Activated CD8-positive, alpha-beta T cell treated with anti-CD3 and anti-CD28 coated beads, Interleukin-2, amount 10 ng/mL, durations not matched to agents 7 days and 5 days (primary cell): Measurements from ENCODE around the gene SCN2B. TPM values are rescaled to one million over a fixed set of nuclear protein-coding genes. Genes with fewer than 3 reads are reported as not detected.
"Not testable (repeated sequence)": the region's sequence is repeated elsewhere in the genome, so short reads cannot be mapped to it uniquely, and the experiment has no call there.

Source experiments
- ATAC-seq: fragments of 150-1000 bp; cut with Tn5 transposase; one replicate; pipeline ENCODE4 v1.10.0; 2021; ENCODE audit warnings: moderate library complexity
- CTCF ChIA-PET: fragments of 350-600 bp; sonication (Branson Sonifier 250); formaldehyde crosslinking; loops from one replicate; lab custom pipeline; 2021; ENCODE audit warnings: antibody characterized with exemption; lab: Charles Lee
- POLR2A ChIA-PET: fragments of 350-600 bp; sonication (Branson Sonifier 250); formaldehyde crosslinking; loops from one replicate; lab custom pipeline; 2021; ENCODE audit warnings: antibody characterized with exemption; lab: Charles Lee
- DNase-seq: peaks from one replicate; pipeline ENCODE4 v3.0.0-alpha.2; 2020
- H3K27ac Mint-ChIP-seq: one replicate; pipeline ENCODE4 v1.8.0; 2021; ENCODE audit warnings: mild to moderate bottlenecking, mixed read lengths
- H3K27me3 Mint-ChIP-seq: one replicate; pipeline ENCODE4 v1.8.0; 2021; ENCODE audit warnings: low read depth, mixed read lengths
- H3K36me3 Mint-ChIP-seq: one replicate; pipeline ENCODE4 v1.8.0; 2021; ENCODE audit warnings: low read depth, mixed read lengths
- H3K4me1 Mint-ChIP-seq: one replicate; pipeline ENCODE4 v1.8.0; 2021; ENCODE audit warnings: low read depth, mixed read lengths
- H3K4me3 Mint-ChIP-seq: one replicate; pipeline ENCODE4 v1.8.0; 2021; ENCODE audit warnings: mild to moderate bottlenecking, mixed read lengths
- H3K9me3 Mint-ChIP-seq: one replicate; pipeline ENCODE4 v1.8.0; 2022; ENCODE audit warnings: mixed read lengths; ENCODE audit not compliant: insufficient read depth
- total RNA-seq, 2 experiments: library from RNA; stranded (reverse); gene quantifications; one replicate each; pipeline ENCODE4 v1.2.3, GENCODE V29; 2021

SCN2B gene
- total RNA-seq, 2 experiments from 2014 or later: not detected

GRCh38 chr11:118198370-118198769, 21.9 kb upstream of the SCN2B start:
- DNase-seq (peak; percentile 90), ATAC-seq (peak; percentile 31)
- H3K9me3 Mint-ChIP-seq: no peaks in the 10 kb centered on the region
- POLR2A ChIA-PET: interaction anchor here (0.6 to 1.9 kb wide), 12 partner anchors 13 to 145 kb away, joined by 3 to 11 read pairs (median 4); partner anchors contain the start of genes CD3G and MPZL3
- H3K4me1 Mint-ChIP-seq: peaks cover 17% of the 10 kb centered on the region
- H3K27me3 Mint-ChIP-seq: no peaks in the 10 kb centered on the region
- peaks cover 64% of the 10 kb centered on the region for H3K36me3 Mint-ChIP-seq
- CTCF ChIA-PET: interaction anchor here (0.5 to 2.9 kb wide), 60 partner anchors 10 to 674 kb away, joined by 3 to 80 read pairs (median 6); partner anchors contain the start of genes ATP5MG, CD3D, CD3E and CD3G
- H3K27ac Mint-ChIP-seq: peak overlapping the region; percentile 72
- peak overlapping the region; percentile 43 for H3K4me3 Mint-ChIP-seq

DNA sequence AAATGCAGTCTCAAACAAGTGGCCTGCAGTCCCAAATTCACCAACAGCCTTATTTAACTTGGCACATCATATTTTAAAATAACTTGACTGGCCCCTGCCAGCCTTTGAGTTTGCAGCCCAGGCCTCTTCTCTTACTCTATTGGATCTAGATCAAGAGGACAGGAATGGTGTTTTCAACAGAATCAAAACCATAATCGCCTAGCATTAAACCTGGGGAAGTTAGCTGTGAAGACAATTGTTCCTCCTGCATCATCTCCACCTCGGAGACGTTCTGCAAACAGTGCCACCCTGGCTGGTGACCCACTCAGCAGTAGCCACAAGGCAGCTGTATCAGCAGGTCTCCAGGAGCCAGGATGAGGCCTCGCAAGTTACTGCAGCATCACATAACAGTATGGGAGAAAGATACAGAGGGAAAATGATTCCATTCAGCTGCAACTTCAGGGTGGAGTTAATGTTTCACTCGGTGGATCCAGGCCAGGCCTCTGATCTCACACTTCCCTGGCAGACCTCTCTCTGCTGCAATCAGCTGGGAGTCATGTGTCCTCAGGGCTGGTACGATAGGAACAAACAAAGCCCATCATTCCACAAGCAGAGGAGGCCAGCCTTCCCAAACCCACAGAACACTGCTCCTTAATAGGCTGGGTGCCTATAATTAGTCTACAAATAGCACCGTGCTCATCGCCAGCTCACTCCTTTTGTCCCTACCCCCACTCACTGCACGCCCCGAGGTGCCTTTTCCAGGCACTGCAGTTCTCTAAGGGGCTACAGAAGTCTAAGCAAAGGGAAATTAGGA, 18.6 kb upstream of the SCN2B start:
- Mint-ChIP-seq H3K36me3 (peaks cover 86% of the 10 kb centered on the region), H3K4me1 (peaks cover 17% of the 10 kb centered on the region), H3K4me3 (no peak overlapping the region), H3K9me3 (no peaks in the 10 kb centered on the region), H3K27ac (no peak overlapping the region), H3K27me3 (peaks cover 6% of the 10 kb centered on the region)
- CTCF ChIA-PET: interaction anchor here (1.0 to 1.4 kb wide), 5 partner anchors 66 to 101 kb away, joined by 3 to 5 read pairs (median 4); no protein-coding TSS in a partner anchor
- no peak for DNase-seq
- POLR2A ChIA-PET: interaction anchor here (1.2 kb wide), 1 partner anchor 10 kb away, joined by 3 read pairs; no protein-coding TSS in a partner anchor
- ATAC-seq: no peak

- DNase-seq: no peak
- Mint-ChIP-seq H3K27ac (no peak overlapping the region), H3K9me3 (no peaks in the 10 kb centered on the region), H3K4me3 (no peak overlapping the region), H3K4me1 (peaks cover 13% of the 10 kb centered on the region), H3K36me3 (peaks cover 80% of the 10 kb centered on the region), H3K27me3 (peaks cover 11% of the 10 kb centered on the region)
- CTCF ChIA-PET: interaction anchor here (1.1 to 1.4 kb wide), 3 partner anchors 67 to 102 kb away, joined by 4 to 5 read pairs (median 5); no protein-coding TSS in a partner anchor
- no peak for ATAC-seq
- POLR2A ChIA-PET: interaction anchor here (1.0 to 1.2 kb wide), 2 partner anchors 11 to 33 kb away, joined by 3 read pairs; no protein-coding TSS in a partner anchor
Measured at GRCh38 chr11:118193910-118194566, 17.6 kb upstream of the SCN2B start.

- POLR2A ChIA-PET: not testable (repeated sequence)
Measured at GRCh38 chr11:118192817-118193216, 16.4 kb upstream of the SCN2B start.

DNA sequence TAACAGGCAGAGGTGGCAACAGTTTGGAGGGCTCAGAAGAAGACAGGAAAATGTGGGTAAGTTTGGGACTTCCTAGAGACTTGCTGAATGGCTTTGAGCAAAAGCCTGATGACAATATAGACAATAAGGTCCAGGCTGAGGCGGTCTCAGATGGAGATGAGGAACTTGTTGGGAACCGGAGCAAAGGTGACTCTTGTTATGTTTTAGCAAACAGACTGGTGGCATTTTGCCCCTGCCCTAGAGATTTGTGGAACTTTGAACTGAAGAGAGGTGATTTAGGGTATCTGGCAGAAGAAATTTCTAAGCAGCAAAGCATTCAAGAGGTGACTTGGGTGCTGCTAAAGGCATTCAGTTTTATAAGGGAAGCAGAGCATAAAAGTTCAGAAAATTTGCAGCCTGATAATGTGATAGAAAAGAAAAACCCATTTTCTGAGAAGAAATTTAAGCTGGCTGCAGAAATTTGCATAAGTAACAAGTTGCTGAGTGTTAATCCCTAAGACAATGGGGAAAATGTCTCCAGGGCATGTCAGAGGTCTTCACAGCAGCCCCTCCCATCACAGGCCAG, 14.6 kb upstream of the SCN2B start:
- DNase-seq, H3K27ac Mint-ChIP-seq, H3K9me3 Mint-ChIP-seq, ATAC-seq, H3K4me1 Mint-ChIP-seq, H3K4me3 Mint-ChIP-seq: not testable (repeated sequence)
- Mint-ChIP-seq H3K36me3 (peaks cover 51% of the 10 kb centered on the region), H3K27me3 (peaks cover 24% of the 10 kb centered on the region)
- ChIA-PET CTCF (interaction anchor here (1.6 kb wide), 1 partner anchor 19 kb away, joined by 7 read pairs; no protein-coding TSS in a partner anchor), POLR2A (interaction anchor here (0.9 kb wide), 1 partner anchor 90 kb away, joined by 3 read pairs; no protein-coding TSS in a partner anchor)

More at GRCh38 chr11:118192817-118193216, 16.4 kb upstream of the SCN2B start:
- CTCF ChIA-PET, H3K9me3 Mint-ChIP-seq, DNase-seq, ATAC-seq, H3K27ac Mint-ChIP-seq, H3K4me1 Mint-ChIP-seq, H3K4me3 Mint-ChIP-seq: not testable (repeated sequence)
- Mint-ChIP-seq H3K27me3 (peaks cover 19% of the 10 kb centered on the region), H3K36me3 (peaks cover 69% of the 10 kb centered on the region)

DNA sequence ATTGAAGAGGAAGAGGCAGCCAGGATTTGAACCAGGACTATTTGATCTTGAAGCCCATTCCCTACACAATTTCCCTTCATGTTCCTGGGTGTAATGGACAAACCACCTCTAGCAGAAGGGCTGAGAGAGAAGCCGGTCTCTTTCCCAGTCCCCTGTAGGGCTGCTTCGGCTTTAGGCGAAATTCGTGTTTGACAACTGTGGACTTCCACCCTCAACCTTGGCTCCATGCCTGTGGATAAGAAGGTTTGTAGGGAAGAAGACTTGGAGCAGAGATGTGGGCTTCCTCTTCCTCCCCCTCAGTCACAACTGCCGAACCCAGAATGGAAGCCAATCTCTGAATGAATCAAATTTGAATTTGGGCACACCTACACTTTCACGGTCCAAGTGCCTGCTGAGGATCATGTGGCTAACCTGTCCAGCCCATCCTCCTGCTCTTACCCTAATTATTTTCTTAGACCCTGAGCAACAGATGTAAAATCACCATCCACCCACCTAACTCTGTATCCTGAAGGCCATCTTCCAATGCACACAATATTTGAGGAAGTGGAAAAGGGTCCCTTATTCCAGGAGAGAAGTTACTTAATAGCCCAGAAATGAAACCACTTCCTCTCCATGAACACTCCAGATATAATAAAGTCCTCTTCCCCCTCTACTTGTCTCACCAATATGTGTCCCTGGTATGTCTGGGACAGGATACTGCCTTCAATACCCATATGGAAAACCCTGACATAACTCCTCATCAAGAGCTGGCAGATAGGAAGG, 10.1 kb upstream of the SCN2B start:
- no peak for ATAC-seq
- CTCF ChIA-PET: interaction anchor here (1.0 to 3.2 kb wide), 4 partner anchors 12 to 30 kb away, joined by 3 to 26 read pairs (median 10); no protein-coding TSS in a partner anchor

DNA sequence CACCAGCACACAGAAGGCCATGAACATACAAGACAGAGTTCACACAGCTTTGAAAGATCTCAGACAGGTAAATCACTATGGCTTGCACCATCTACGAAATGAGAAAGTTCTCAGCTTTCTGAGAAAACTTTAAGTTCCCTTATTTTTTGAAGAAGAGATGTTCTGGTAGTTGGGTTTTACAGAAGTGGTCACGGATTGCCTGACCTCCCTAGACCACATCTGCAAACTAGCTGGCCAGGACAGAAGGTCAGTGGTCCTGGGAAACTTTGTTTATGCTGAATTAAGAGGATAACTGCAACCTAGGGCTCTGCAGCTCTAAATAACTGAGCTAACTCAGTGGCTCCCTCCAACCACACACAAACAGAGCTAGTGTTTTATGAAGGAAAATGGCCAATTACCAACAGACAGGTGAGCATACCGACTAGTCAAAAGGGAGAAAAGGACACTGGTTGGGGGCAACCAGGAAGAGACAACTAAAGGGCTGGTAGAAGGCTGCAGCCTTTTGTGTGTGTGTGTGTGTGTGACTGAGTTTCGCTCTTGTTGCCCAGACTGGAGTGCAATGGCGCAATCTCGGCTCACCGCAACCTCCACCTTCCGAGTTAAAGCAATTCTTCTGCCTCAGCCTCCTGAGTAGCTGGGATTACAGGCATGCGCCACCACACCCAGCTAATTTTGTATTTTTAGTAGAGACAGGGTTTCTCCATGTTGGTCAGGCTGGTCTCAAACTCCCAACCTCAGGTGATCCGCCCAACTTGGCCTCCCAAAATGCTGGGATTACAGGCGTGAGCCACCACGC, 8.5 kb upstream of the SCN2B start:
- no peak for ATAC-seq
- POLR2A ChIA-PET: no interaction called here
- peaks cover 6% of the 10 kb centered on the region for H3K4me1 Mint-ChIP-seq
- no peaks in the 10 kb centered on the region for H3K36me3 Mint-ChIP-seq
- H3K27ac Mint-ChIP-seq: no peak overlapping the region
- CTCF ChIA-PET: interaction anchor here (1.0 to 2.7 kb wide), 5 partner anchors 13 to 111 kb away, joined by 3 to 26 read pairs (median 5); no protein-coding TSS in a partner anchor
- H3K27me3 Mint-ChIP-seq: peaks cover 25% of the 10 kb centered on the region
- no peak for DNase-seq
- H3K9me3 Mint-ChIP-seq: no peaks in the 10 kb centered on the region
- no peak overlapping the region for H3K4me3 Mint-ChIP-seq

More for the DNA sequence above, 10.1 kb upstream of the SCN2B start:
- no peak for DNase-seq
- no peaks in the 10 kb centered on the region for H3K9me3 Mint-ChIP-seq
- POLR2A ChIA-PET: no interaction called here
- H3K27me3 Mint-ChIP-seq: peaks cover 31% of the 10 kb centered on the region
- no peak overlapping the region for H3K4me3 Mint-ChIP-seq
- H3K4me1 Mint-ChIP-seq: peaks cover 3% of the 10 kb centered on the region
- no peak overlapping the region for H3K27ac Mint-ChIP-seq
- peaks cover 11% of the 10 kb centered on the region for H3K36me3 Mint-ChIP-seq

DNA sequence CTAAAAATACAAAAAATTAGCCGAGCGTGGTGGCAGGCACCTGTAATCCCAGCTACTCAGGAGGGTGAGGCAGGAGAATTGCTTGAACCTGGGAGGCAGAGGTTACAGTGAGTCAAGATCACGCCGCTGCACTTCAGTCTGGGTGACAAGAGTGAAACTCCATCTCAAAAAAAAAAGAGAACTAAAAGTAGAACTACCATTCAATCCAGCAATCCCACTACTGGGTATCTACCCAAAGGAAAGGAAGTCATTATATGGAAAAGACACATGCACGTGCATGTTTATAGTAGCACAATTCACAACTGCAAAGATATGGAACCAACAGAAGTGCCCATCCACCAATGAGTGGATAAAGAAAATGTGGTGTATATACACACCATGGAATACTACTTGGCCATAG, 7.3 kb upstream of the SCN2B start:
- POLR2A ChIA-PET, H3K4me3 Mint-ChIP-seq, H3K4me1 Mint-ChIP-seq, H3K27ac Mint-ChIP-seq, H3K36me3 Mint-ChIP-seq, H3K9me3 Mint-ChIP-seq, DNase-seq, ATAC-seq: not testable (repeated sequence)
- CTCF ChIA-PET: interaction anchor here (2.7 kb wide), 1 partner anchor 12 kb away, joined by 26 read pairs; no protein-coding TSS in a partner anchor
- H3K27me3 Mint-ChIP-seq: peaks cover 20% of the 10 kb centered on the region

GRCh38 chr11:118180300-118180703, 3.9 kb upstream of the SCN2B start:
- peaks cover 21% of the 10 kb centered on the region for H3K27me3 Mint-ChIP-seq
- ChIA-PET CTCF (interaction anchor here (0.7 to 4.0 kb wide), 6 partner anchors 9 to 185 kb away, joined by 3 to 44 read pairs (median 5); no protein-coding TSS in a partner anchor), POLR2A (interaction anchor here (0.6 to 0.9 kb wide), 2 partner anchors 22 to 275 kb away, joined by 3 read pairs; no protein-coding TSS in a partner anchor)
- peak; percentile 30 for DNase-seq
- H3K27ac Mint-ChIP-seq: no peak overlapping the region
- H3K4me1 Mint-ChIP-seq: peaks cover 6% of the 10 kb centered on the region
- H3K36me3 Mint-ChIP-seq: no peaks in the 10 kb centered on the region
- no peaks in the 10 kb centered on the region for H3K9me3 Mint-ChIP-seq
- H3K4me3 Mint-ChIP-seq: no peak overlapping the region
- peak; percentile 51 for ATAC-seq

GRCh38 chr11:118176778-118177134, 317 bp upstream of the SCN2B start:
- peaks cover 14% of the 10 kb centered on the region for H3K27me3 Mint-ChIP-seq
- ChIA-PET CTCF (interaction anchor here (0.8 to 1.4 kb wide), 2 partner anchors 104 to 114 kb away, joined by 3 read pairs; no protein-coding TSS in a partner anchor), POLR2A (no interaction called here)
- no peaks in the 10 kb centered on the region for H3K9me3 Mint-ChIP-seq
- no peak overlapping the region for H3K4me3 Mint-ChIP-seq
- ATAC-seq (no peak), DNase-seq (no peak)
- no peak overlapping the region for H3K27ac Mint-ChIP-seq
- H3K36me3 Mint-ChIP-seq: no peaks in the 10 kb centered on the region
- peaks cover 8% of the 10 kb centered on the region for H3K4me1 Mint-ChIP-seq
